Measurements from ENCODE around the gene NIPAL4. TPM values are rescaled to one million over a fixed set of nuclear protein-coding genes. Genes with fewer than 3 reads are reported as not detected.

The NIPAL4 gene
- total and polyA plus RNA-seq, 12 donors, result 0.09 to 0.20 TPM; not detected in 10

DNA sequence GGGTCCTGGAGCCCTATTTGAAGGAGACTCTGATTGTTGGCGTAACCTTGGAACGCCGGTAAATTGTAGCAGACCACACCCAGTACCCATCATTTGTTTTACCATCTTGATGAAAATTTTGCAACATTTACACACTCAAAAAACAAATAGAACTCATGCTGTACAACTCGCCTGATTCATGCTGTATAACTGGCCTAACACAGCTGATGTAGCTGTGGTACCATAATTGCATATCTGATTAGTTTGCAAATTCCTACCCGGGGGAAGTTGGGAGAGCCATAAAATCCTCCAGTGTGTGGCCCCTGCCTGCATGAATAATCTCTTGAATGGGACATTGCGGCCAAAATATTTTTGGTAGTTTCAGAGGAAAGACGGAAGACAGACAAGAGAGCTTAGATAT is 9.7 kb downstream of the NIPAL4 start:
- DNase-seq (no peak), ATAC-seq (no peak)
- peaks cover 0 to 34% (median 16%) of the 10 kb centered on the region in 9 donors for H3K4me1 ChIP-seq
- no peak overlapping the region for H3K4me3 ChIP-seq
- 80 to 81% methylated on average over 7 of the region's 7 CpGs for WGBS, 2 donors
- peaks cover 0 to 4% (median 0%) of the 10 kb centered on the region in 9 donors for H3K36me3 ChIP-seq
- no peaks in the 10 kb centered on the region for H3K27me3 ChIP-seq
- TF ChIP-seq, protein P1, sequence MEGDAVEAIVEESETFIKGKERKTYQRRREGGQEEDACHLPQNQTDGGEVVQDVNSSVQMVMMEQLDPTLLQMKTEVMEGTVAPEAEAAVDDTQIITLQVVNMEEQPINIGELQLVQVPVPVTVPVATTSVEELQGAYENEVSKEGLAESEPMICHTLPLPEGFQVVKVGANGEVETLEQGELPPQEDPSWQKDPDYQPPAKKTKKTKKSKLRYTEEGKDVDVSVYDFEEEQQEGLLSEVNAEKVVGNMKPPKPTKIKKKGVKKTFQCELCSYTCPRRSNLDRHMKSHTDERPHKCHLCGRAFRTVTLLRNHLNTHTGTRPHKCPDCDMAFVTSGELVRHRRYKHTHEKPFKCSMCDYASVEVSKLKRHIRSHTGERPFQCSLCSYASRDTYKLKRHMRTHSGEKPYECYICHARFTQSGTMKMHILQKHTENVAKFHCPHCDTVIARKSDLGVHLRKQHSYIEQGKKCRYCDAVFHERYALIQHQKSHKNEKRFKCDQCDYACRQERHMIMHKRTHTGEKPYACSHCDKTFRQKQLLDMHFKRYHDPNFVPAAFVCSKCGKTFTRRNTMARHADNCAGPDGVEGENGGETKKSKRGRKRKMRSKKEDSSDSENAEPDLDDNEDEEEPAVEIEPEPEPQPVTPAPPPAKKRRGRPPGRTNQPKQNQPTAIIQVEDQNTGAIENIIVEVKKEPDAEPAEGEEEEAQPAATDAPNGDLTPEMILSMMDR (IDR thresholded peaks at IDR 0.05), result no peak
- no peak overlapping the region for H3K27ac ChIP-seq
- no peaks in the 10 kb centered on the region for H3K9me3 ChIP-seq
- intact Hi-C loops (cut with DNase I), result loop anchor here in 9 of 10 donors (5.0 to 10.0 kb wide), 6 partner anchors 37 to 325 kb away; partner anchors contain the start of gene MED7 (in 1 of the 9)

DNA sequence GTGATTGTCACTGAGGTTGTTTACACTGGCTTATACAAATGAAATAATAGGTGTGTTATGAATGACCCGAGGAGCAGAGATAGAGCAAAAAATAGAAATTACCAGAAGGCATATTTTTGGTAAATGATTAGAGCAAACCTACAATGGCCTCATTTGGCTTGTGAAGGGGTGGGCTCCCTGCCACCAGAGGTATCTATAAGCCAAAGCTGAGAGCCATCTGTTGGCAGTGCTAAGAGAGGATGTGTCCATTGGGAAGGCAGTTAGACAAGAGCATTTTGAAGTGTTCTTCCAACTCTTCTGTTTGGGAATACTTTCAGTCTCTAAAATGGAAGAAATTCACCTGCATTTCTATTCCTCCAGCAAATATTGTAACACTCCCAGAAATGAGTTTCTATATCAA is 10.6 kb downstream of the NIPAL4 start:
- TF ChIP-seq, protein P1 (IDR thresholded peaks at IDR 0.05), result no peak
- DNase-seq, result no peak
- peak in 1 of 8 donors; percentile 31 for ATAC-seq
- peaks cover 0 to 10% (median 0%) of the 10 kb centered on the region in 9 donors for H3K36me3 ChIP-seq
- peaks cover 0 to 39% (median 16%) of the 10 kb centered on the region in 9 donors for H3K4me1 ChIP-seq
- 36 to 49% methylated on average over 1 of the region's 1 CpG for WGBS, 2 donors
- no peak overlapping the region for H3K4me3 ChIP-seq
- H3K27me3 ChIP-seq, result no peaks in the 10 kb centered on the region
- intact Hi-C loops (cut with DNase I), result loop anchor here in 9 of 10 donors (5.0 to 10.0 kb wide), 6 partner anchors 38 to 326 kb away; partner anchors contain the start of gene MED7 (in 1 of the 9)
- no peak overlapping the region for H3K27ac ChIP-seq
- no peaks in the 10 kb centered on the region for H3K9me3 ChIP-seq

DNA sequence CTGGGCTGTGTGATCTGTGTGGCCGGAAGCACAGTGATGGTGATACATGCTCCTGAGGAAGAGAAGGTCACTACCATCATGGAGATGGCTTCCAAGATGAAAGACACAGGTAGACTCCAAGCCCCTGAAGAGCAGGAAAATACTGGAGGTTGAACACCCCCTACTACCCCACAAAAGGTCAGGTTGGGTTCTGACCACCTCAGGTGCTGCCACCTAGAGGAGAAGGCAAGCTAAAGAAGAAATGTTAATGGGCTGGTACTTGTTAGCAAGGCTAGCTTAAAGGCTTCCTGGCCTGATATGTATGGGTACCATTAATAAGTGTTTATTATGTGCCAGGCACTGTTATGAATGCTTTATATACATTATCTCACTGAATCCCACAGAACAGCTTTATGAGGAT is 11.7 kb downstream of the NIPAL4 start:
- Histone ChIP-seq H3K4me1 (peaks cover 0 to 39% (median 16%) of the 10 kb centered on the region in 9 donors), H3K9me3 (no peaks in the 10 kb centered on the region), H3K27me3 (no peaks in the 10 kb centered on the region), H3K27ac (no peak overlapping the region), H3K4me3 (no peak overlapping the region), H3K36me3 (peaks cover 0 to 19% (median 0%) of the 10 kb centered on the region in 9 donors)
- no peak for ATAC-seq
- TF ChIP-seq, protein P1 (IDR thresholded peaks at IDR 0.05), result peak in 8 of 9 donors; percentile 17 to 62 (median 53)
- intact Hi-C loops (cut with DNase I), result loop anchor here in 9 of 10 donors (5.0 to 10.0 kb wide), 6 partner anchors 39 to 327 kb away; partner anchors contain the start of gene MED7 (in 1 of the 9)
- DNase-seq, result no peak
- 96 to 100% methylated on average over 1 of the region's 1 CpG for WGBS, 2 donors

DNA sequence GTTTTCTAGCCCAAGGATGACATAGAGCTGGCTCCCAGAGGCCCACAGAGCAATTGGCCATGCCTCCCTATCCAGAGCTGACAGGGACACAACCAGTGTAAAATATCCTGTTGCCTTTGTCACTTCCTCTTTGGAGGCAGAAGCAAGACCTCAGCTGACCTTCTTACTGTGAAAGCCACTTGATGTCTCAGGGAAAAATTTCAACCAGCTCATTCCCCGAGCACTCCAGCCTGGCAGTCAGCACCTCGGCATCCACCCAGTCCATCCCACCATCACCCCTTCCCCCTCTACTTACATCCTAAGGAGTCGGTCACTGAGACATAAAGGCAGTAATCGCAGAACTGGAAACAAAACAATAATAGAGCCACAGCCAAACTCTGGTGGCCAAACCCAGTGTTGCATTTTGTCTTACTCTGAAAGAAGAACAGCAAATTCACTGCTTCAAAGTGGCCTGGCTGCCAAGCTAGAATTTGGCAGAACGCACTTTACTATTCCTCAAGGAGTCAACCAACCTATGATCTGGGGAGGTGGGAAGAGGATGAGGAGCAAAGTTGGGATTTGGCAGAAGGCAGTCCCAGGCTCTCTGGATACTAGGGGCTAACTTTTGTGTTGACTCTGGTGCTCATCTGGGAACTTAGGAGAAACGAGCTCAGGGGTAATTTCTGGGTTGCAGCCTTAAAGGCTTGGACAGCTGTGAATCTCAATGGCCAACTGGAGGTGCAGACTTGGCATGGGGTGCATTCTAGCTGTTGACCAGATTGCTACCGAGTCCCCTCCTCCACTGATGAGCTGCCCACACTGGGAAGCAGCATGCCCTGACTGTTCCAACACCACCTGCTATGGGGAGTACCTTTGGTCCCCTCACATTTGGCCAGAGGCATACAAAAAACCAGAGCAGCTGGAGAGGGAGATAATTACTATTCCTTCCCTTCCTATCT is 13.6 kb downstream of the NIPAL4 start:
- intact Hi-C loops (cut with DNase I), result loop anchor here in 9 of 10 donors (5.0 to 10.0 kb wide), 6 partner anchors 41 to 329 kb away; partner anchors contain the start of gene MED7 (in 1 of the 9)
- Histone ChIP-seq H3K27ac (peak overlapping the region in 3 of 10 donors; percentile 4 to 37 (median 22)), H3K36me3 (peaks cover 0 to 28% (median 0%) of the 10 kb centered on the region in 9 donors), H3K27me3 (no peaks in the 10 kb centered on the region), H3K9me3 (no peaks in the 10 kb centered on the region), H3K4me3 (no peak overlapping the region), H3K4me1 (peaks cover 0 to 39% (median 16%) of the 10 kb centered on the region in 9 donors)
- ATAC-seq, result peak; percentile 16 to 70 (median 58)
- no peak for DNase-seq
- TF ChIP-seq, protein P1 (IDR thresholded peaks at IDR 0.05), result peak in 2 of 9 donors; percentile 4 to 14
- WGBS, 2 donors, result 46 to 49% methylated on average over 7 of the region's 7 CpGs

All from heart right ventricle (tissue), 16 donors.